HL-60 (cell line): Measurements from ENCODE around the gene IL2RG.

ENCODE experiments used
- DNase-seq, 2 experiments: peaks; one replicate each; pipeline ENCODE4 v3.0.0-alpha.2; 2010 to 2020; ENCODE audit warnings: low read depth in 1 of 2, low spot score in 1 of 2
- H3K27ac ChIP-seq: fragments of 250-450 bp; sonication (Bioruptor Pico); replicated peaks from 2 replicates; pipeline ENCODE4 v1.5.1; 2020; ENCODE audit warnings: mild to moderate bottlenecking, moderate library complexity
- H3K27me3 ChIP-seq: fragments of 250-450 bp; sonication (Bioruptor Pico); 2 replicates; pipeline ENCODE4 v1.5.1; 2021; ENCODE audit warnings: mild to moderate bottlenecking, moderate library complexity; ENCODE audit not compliant: insufficient read depth, poor library complexity, severe bottlenecking
- H3K4me3 ChIP-seq: replicated peaks from 2 replicates; pipeline ENCODE4 v1.5.1; 2011; ENCODE audit warnings: mild to moderate bottlenecking, control low read depth, low read length; ENCODE audit not compliant: insufficient read depth
- GABPA ChIP-seq: IDR thresholded peaks from 2 replicates; pipeline ENCODE4 v1.6.1; 2012; ENCODE audit warnings: low read depth
- POLR2AphosphoS5 ChIP-seq: IDR thresholded peaks from 2 replicates; pipeline ENCODE4 v1.6.1; 2012; ENCODE audit warnings: low read depth
- SPI1 ChIP-seq: IDR thresholded peaks from 2 replicates; pipeline ENCODE4 v1.6.1; 2012; ENCODE audit warnings: low read depth, mild to moderate bottlenecking, borderline replicate concordance
- TF ChIP-seq, protein P1 (sequence below): IDR thresholded peaks from one replicate; pipeline ENCODE4 v1.5.1; 2011; ENCODE audit warnings: low read length, control low read depth, inconsistent platforms; ENCODE audit not compliant: insufficient read depth
- TF ChIP-seq, protein P2 (sequence below): IDR thresholded peaks from 2 replicates; pipeline ENCODE4 v1.6.1; 2012; ENCODE audit warnings: low read depth; ENCODE audit not compliant: insufficient replicate concordance

Gene IL2RG

DNA sequence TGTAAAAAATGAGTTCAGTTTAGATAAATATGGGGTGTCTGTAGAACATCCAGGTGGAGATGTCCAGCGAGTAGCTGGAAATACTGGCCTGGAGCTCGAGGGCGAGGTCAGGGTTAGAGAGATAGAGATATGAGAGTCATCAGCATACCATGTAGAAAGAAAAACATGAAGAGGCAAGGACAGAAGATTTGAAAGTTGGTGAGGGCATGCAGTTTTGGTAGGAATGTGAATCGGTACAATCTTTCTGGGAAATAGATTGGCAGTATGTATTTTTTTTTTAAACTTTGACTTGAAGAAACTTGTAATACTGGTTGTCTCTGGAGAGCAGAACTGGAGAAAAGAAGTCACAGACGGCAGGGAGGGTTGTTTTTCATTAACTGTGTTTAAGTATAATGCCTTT, 40.8 kb downstream of the IL2RG start:
- H3K27me3 ChIP-seq: no peaks in the 10 kb centered on the region
- no peak for TF ChIP-seq SPI1
- TF ChIP-seq, protein P1, sequence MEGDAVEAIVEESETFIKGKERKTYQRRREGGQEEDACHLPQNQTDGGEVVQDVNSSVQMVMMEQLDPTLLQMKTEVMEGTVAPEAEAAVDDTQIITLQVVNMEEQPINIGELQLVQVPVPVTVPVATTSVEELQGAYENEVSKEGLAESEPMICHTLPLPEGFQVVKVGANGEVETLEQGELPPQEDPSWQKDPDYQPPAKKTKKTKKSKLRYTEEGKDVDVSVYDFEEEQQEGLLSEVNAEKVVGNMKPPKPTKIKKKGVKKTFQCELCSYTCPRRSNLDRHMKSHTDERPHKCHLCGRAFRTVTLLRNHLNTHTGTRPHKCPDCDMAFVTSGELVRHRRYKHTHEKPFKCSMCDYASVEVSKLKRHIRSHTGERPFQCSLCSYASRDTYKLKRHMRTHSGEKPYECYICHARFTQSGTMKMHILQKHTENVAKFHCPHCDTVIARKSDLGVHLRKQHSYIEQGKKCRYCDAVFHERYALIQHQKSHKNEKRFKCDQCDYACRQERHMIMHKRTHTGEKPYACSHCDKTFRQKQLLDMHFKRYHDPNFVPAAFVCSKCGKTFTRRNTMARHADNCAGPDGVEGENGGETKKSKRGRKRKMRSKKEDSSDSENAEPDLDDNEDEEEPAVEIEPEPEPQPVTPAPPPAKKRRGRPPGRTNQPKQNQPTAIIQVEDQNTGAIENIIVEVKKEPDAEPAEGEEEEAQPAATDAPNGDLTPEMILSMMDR: no peak
- no peak for TF ChIP-seq GABPA
- TF ChIP-seq, protein P2, sequence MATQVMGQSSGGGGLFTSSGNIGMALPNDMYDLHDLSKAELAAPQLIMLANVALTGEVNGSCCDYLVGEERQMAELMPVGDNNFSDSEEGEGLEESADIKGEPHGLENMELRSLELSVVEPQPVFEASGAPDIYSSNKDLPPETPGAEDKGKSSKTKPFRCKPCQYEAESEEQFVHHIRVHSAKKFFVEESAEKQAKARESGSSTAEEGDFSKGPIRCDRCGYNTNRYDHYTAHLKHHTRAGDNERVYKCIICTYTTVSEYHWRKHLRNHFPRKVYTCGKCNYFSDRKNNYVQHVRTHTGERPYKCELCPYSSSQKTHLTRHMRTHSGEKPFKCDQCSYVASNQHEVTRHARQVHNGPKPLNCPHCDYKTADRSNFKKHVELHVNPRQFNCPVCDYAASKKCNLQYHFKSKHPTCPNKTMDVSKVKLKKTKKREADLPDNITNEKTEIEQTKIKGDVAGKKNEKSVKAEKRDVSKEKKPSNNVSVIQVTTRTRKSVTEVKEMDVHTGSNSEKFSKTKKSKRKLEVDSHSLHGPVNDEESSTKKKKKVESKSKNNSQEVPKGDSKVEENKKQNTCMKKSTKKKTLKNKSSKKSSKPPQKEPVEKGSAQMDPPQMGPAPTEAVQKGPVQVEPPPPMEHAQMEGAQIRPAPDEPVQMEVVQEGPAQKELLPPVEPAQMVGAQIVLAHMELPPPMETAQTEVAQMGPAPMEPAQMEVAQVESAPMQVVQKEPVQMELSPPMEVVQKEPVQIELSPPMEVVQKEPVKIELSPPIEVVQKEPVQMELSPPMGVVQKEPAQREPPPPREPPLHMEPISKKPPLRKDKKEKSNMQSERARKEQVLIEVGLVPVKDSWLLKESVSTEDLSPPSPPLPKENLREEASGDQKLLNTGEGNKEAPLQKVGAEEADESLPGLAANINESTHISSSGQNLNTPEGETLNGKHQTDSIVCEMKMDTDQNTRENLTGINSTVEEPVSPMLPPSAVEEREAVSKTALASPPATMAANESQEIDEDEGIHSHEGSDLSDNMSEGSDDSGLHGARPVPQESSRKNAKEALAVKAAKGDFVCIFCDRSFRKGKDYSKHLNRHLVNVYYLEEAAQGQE: no peak
- TF ChIP-seq POLR2AphosphoS5: no peak
- no peak for DNase-seq

DNA sequence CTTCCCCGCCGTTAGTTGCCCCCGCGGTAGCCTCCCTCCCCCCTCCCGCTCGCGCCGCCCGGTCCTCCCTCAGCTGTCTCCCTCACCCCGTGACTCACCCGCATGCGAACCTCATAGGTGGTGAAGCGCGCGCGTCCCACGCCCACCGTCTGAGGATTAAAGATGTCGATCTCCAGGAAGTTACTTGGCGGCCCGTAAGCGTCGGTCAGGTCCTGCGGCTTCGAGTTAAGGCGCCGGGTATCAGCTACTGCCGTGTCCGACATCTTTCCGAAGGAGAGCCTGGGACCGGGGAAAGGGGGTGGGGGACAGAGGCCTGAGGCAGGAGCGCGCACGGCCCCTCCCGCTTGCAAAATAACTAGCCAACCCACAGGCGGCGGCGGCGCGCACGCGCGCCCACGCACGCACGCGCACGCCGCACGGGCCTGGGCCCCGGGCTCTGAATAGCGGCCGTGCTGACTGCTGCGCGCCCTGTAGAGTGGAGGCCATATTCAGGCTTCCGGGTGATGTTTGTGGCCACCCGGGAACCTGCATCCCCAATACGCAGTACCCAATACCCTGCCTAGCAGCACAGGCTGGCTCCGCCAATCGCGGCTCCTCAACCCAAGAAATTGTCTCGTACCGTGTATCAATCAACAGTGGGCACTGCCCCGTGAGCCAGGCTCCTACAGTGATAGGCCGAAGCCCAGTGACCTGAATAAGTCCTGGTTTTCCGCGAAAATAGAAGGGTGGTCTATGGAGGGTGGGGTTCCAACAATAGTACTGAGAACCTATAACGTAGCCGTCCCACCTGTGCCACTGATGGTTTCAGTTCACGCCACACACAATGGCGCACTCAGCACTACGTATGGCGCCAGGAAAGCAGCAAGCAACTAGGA, 43.1 kb downstream of the IL2RG start, which contains the start of gene SNX12:
Gene SNX12, minus strand, starts transcription at position 291 of the 875 bp plus-strand sequence. Its CDS starts 28 bp downstream, at position 263.
- no peak; the same call in 1 of the 2 replicates for TF ChIP-seq POLR2AphosphoS5
- TF ChIP-seq, protein P1: no peak
- TF ChIP-seq, protein P2: no peak
- TF ChIP-seq SPI1: no peak
- TF ChIP-seq GABPA: no peak
- peak within 1 kb of the TSS; percentile 77 for H3K27ac ChIP-seq
- no peaks in the 10 kb centered on the region for H3K27me3 ChIP-seq
- peak; percentile 81 to 95 for DNase-seq
- H3K4me3 ChIP-seq: peak within 1 kb of the TSS; percentile 83

More for the DNA sequence above, 40.8 kb downstream of the IL2RG start:
- no peak overlapping the region for H3K4me3 ChIP-seq
- no peak overlapping the region for H3K27ac ChIP-seq

DNA sequence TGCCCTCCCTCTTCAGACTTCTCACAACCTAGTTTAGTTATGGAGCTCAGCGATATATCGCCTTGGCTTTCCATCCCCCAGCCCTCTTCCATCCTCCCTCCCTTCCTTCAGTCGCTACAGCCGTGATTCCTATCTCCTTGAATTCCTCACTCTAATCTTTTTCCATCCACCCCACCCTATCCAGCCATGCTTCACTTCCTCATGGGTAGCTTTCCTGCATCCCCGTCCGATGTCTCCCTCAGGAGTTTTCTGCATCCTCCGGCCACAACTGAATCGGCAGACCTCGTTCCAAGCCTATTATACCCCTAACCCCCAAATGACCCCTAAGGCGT, 43.7 kb downstream of the IL2RG start:
- Histone ChIP-seq H3K4me3 (peak overlapping the region; percentile 83), H3K27ac (peak overlapping the region; percentile 77), H3K27me3 (no peaks in the 10 kb centered on the region)
- no peak for DNase-seq
- TF ChIP-seq POLR2AphosphoS5 (no peak), GABPA (no peak), SPI1 (no peak)
- TF ChIP-seq, protein P1: no peak
- TF ChIP-seq, protein P2: no peak
